AG04450 (cell line): ENCODE data around the gene NAA10. TPM values are rescaled to one million over a fixed set of nuclear protein-coding genes. Genes with fewer than 3 reads are reported as not detected.

Source experiments
- CTCF ChIA-PET: fragments of 300-600, 350-600 bp; formaldehyde crosslinking; extraction: SDS; loops from one replicate; lab custom pipeline; 2022; ENCODE audit warnings: antibody characterized with exemption, inconsistent platforms; lab: Charles Lee
- POLR2A ChIA-PET: fragments of 350-600 bp; formaldehyde crosslinking; extraction: SDS; loops from one replicate; lab custom pipeline; 2021; ENCODE audit warnings: antibody characterized with exemption, inconsistent platforms; lab: Yijun Ruan, JAX
- DNase-seq: peaks from one replicate; pipeline ENCODE4 v3.0.0-alpha.2; 2011; ENCODE audit warnings: low read depth, low spot score
- H3K27ac ChIP-seq: one replicate; pipeline ENCODE4 v1.5.1; 2012; ENCODE audit warnings: low read depth, low read length, control low read depth
- H3K27me3 ChIP-seq: one replicate; pipeline ENCODE4 v1.6.0; 2012; ENCODE audit warnings: low read length; ENCODE audit not compliant: control insufficient read depth, insufficient read depth
- H3K4me3 ChIP-seq: 2 replicates; pipeline ENCODE4 v1.5.1; 2011; ENCODE audit warnings: mild to moderate bottlenecking, low read depth, low read length, control low read depth
- H3K9me3 ChIP-seq: 2 replicates; pipeline ENCODE4 v1.5.1; 2012; ENCODE audit warnings: low read length; ENCODE audit not compliant: control insufficient read depth, insufficient read depth
- CTCF ChIP-seq: IDR thresholded peaks from 2 replicates; pipeline ENCODE4 v1.5.1; 2011; ENCODE audit warnings: low read depth, low read length, control low read depth, inconsistent platforms
- polyA plus RNA-seq: library from polyadenylated mRNA; depleted of rRNA; stranded (reverse); fragments of >200 nt; gene quantifications from 2 replicates; pipeline ENCODE4 v1.2.3, GENCODE V29; 2011

Gene NAA10
- polyA plus RNA-seq, 1 experiment, result 42.9 TPM

GRCh38 chrX:153930011-153930910 is 4.6 kb downstream of the NAA10 start:
- ChIA-PET CTCF (interaction anchor here (2.9 kb wide), 1 partner anchor 17 kb away, joined by 9 read pairs; no protein-coding TSS in a partner anchor), POLR2A (no interaction called here)
- Histone ChIP-seq H3K27me3 (peaks cover 2% of the 10 kb centered on the region), H3K9me3 (no peaks in the 10 kb centered on the region), H3K4me3 (no peak overlapping the region), H3K27ac (no peak overlapping the region)
- no peak for TF ChIP-seq CTCF
- no peak for DNase-seq

- Histone ChIP-seq H3K27ac (no peak overlapping the region), H3K9me3 (no peaks in the 10 kb centered on the region), H3K4me3 (no peak overlapping the region), H3K27me3 (peaks cover 2% of the 10 kb centered on the region)
- no peak for DNase-seq
- TF ChIP-seq CTCF, result no peak
- CTCF ChIA-PET, result no interaction called here
- POLR2A ChIA-PET, result no interaction called here
Measured at GRCh38 chrX:153929576-153929975, 5.3 kb downstream of the NAA10 start.

- CTCF ChIA-PET, result interaction anchor here (0.7 to 1.7 kb wide), 3 partner anchors 18 to 165 kb away, joined by 3 to 5 read pairs (median 4); partner anchors contain the start of gene PLXNB3
- no peak overlapping the region for H3K4me3 ChIP-seq
- POLR2A ChIA-PET, result interaction anchor here (0.6 to 0.8 kb wide), 3 partner anchors 17 to 163 kb away, joined by 3 to 4 read pairs (median 3); no protein-coding TSS in a partner anchor
- no peaks in the 10 kb centered on the region for H3K9me3 ChIP-seq
- peak overlapping the region; percentile 21 for H3K27ac ChIP-seq
- peaks cover 2% of the 10 kb centered on the region for H3K27me3 ChIP-seq
- no peak for DNase-seq
- no peak for TF ChIP-seq CTCF
Measured at GRCh38 chrX:153928846-153929245, 6.0 kb downstream of the NAA10 start.

- peak overlapping the region; percentile 77 for H3K27ac ChIP-seq
- ChIA-PET CTCF (interaction anchor here (0.7 to 1.7 kb wide), 4 partner anchors 17 to 164 kb away, joined by 3 to 5 read pairs (median 4); partner anchors contain the start of genes PLXNB3 and RENBP), POLR2A (interaction anchor here (0.6 to 0.8 kb wide), 3 partner anchors 18 to 162 kb away, joined by 3 to 4 read pairs (median 3); no protein-coding TSS in a partner anchor)
- H3K4me3 ChIP-seq, result peak overlapping the region; percentile 62
- peak; percentile 29 for TF ChIP-seq CTCF
- H3K27me3 ChIP-seq, result peaks cover 2% of the 10 kb centered on the region
- H3K9me3 ChIP-seq, result no peaks in the 10 kb centered on the region
- DNase-seq, result peak; percentile 94
Measured at GRCh38 chrX:153927922-153928760, 6.7 kb downstream of the NAA10 start.
